GM21381 (cell line): ENCODE data around the gene SSR1.

ENCODE experiments used
- ATAC-seq: cut with Tn5 transposase; IDR thresholded peaks from one replicate; pipeline ENCODE4 v1.9.1; 2021; ENCODE audit warnings: mild to moderate bottlenecking, moderate library complexity; ENCODE audit not compliant: unreplicated experiment

Gene SSR1

GRCh38 chr6:7241709-7242645 is 71.0 kb downstream of the SSR1 start:
- ATAC-seq: no peak

- ATAC-seq: no peak
Observed at GRCh38 chr6:7241160-7241559, 71.8 kb downstream of the SSR1 start.

GRCh38 chr6:7240351-7240750 is 72.6 kb downstream of the SSR1 start:
- no peak for ATAC-seq

GRCh38 chr6:7239590-7239948 is 73.4 kb downstream of the SSR1 start:
- no peak for ATAC-seq

- ATAC-seq: peak; percentile 44
Observed at GRCh38 chr6:7238900-7239589, 74.0 kb downstream of the SSR1 start.

GRCh38 chr6:7238526-7238899 is 74.5 kb downstream of the SSR1 start:
- ATAC-seq: no peak

- ATAC-seq: no peak
Observed at GRCh38 chr6:7237653-7238188, 75.3 kb downstream of the SSR1 start.

- ATAC-seq: peak; percentile 50
Observed at GRCh38 chr6:7236306-7237209, 76.4 kb downstream of the SSR1 start.

- ATAC-seq: no peak
Observed at GRCh38 chr6:7235712-7236305, 77.2 kb downstream of the SSR1 start.

GRCh38 chr6:7234547-7234946 is 78.5 kb downstream of the SSR1 start:
- no peak for ATAC-seq

GRCh38 chr6:7232351-7232750 is 80.6 kb downstream of the SSR1 start:
- ATAC-seq: no peak

- ATAC-seq: no peak
Observed at GRCh38 chr6:7230956-7231713, 81.9 kb downstream of the SSR1 start.

GRCh38 chr6:7230327-7230691 is 82.7 kb downstream of the SSR1 start:
- no peak for ATAC-seq

- no peak for ATAC-seq
Observed at GRCh38 chr6:7229376-7230326, 83.3 kb downstream of the SSR1 start.

- no peak for ATAC-seq
Observed at GRCh38 chr6:7228662-7229375, 84.2 kb downstream of the SSR1 start.

- no peak for ATAC-seq
Observed at GRCh38 chr6:7224731-7225130, 88.3 kb downstream of the SSR1 start.

- no peak for ATAC-seq
Observed at GRCh38 chr6:7222197-7222596, 90.8 kb downstream of the SSR1 start.

- ATAC-seq: no peak
Observed at GRCh38 chr6:7219310-7219709, 93.7 kb downstream of the SSR1 start.
